IMR-90 (cell line): ENCODE data around the gene FTSJ3. TPM values are rescaled to one million over a fixed set of nuclear protein-coding genes. Genes with fewer than 3 reads are reported as not detected.
"Not testable (repeated sequence)": the region's sequence is repeated elsewhere in the genome, so short reads cannot be mapped to it uniquely, and the experiment has no call there.

ENCODE experiments used
- ATAC-seq: fragments of 200-7000 bp; cut with Tn5 transposase; 2 replicates; pipeline ENCODE4 v1.9.1; 2020; ENCODE audit warnings: low read depth, mild to moderate bottlenecking, moderate library complexity
- BruUV-seq: library from RNA; stranded (reverse); fragments of 400-500 nt; replicated peaks from 2 replicates; lab custom pipeline; 2021; lab: Mats Ljungman, UMichigan
- CTCF ChIA-PET: fragments of 300-600 bp; formaldehyde crosslinking; extraction: SDS; loops from one replicate; lab custom pipeline; 2021; ENCODE audit warnings: antibody characterized with exemption; lab: Yijun Ruan, JAX
- POLR2A ChIA-PET: fragments of 300-600 bp; sonication (Branson Sonifier 250); formaldehyde crosslinking; loops from one replicate; lab custom pipeline; 2022; ENCODE audit warnings: antibody characterized with exemption; ENCODE audit not compliant: unreplicated experiment; lab: Charles Lee
- DNase-seq: peaks from one replicate; pipeline ENCODE4 v3.0.0; 2013
- H2AFZ ChIP-seq: replicated peaks from 2 replicates; pipeline ENCODE3; 2013; ENCODE audit warnings: low read length, mild to moderate bottlenecking; ENCODE audit not compliant: poor library complexity
- H2AK5ac ChIP-seq: 2 replicates; pipeline ENCODE4 v1.6.1; 2013; ENCODE audit warnings: low read depth, low read length, inconsistent platforms
- H2AK9ac ChIP-seq: replicated peaks from 2 replicates; pipeline ENCODE3; 2013; ENCODE audit warnings: mild to moderate bottlenecking, low read depth, low read length, moderate library complexity; ENCODE audit not compliant: poor library complexity
- H2BK120ac ChIP-seq: 2 replicates; pipeline ENCODE4 v1.6.1; 2013; ENCODE audit warnings: low read depth, low read length, inconsistent platforms
- H2BK15ac ChIP-seq: 3 replicates; pipeline ENCODE4 v1.6.1; 2013; ENCODE audit warnings: low read depth, low read length, inconsistent platforms
- H2BK20ac ChIP-seq: 2 replicates; pipeline ENCODE4 v1.6.1; 2013; ENCODE audit warnings: low read depth, mild to moderate bottlenecking, inconsistent platforms, low read length, moderate library complexity
- H2BK5ac ChIP-seq: 2 replicates; pipeline ENCODE4 v1.6.1; 2013; ENCODE audit warnings: mild to moderate bottlenecking, low read depth, low read length, inconsistent platforms; ENCODE audit not compliant: poor library complexity, severe bottlenecking
- H3K14ac ChIP-seq: replicated peaks from 2 replicates; pipeline ENCODE4 v1.6.1; 2013; ENCODE audit warnings: low read depth, low read length, inconsistent platforms
- H3K18ac ChIP-seq: 2 replicates; pipeline ENCODE4 v1.6.1; 2013; ENCODE audit warnings: low read depth, low read length, control low read depth
- H3K23ac ChIP-seq: 2 replicates; pipeline ENCODE4 v1.6.1; 2013; ENCODE audit warnings: low read depth, low read length, inconsistent platforms
- H3K27ac ChIP-seq: 2 replicates; pipeline ENCODE4 v1.5.1; 2013; ENCODE audit warnings: mild to moderate bottlenecking, control low read depth, low read length; ENCODE audit not compliant: insufficient read depth
- H3K27me3 ChIP-seq: 2 replicates; pipeline ENCODE4 v1.6.1; 2013; ENCODE audit warnings: low read length; ENCODE audit not compliant: control insufficient read depth, insufficient read depth
- H3K36me3 ChIP-seq: 2 replicates; pipeline ENCODE4 v1.6.1; 2013; ENCODE audit warnings: low read length, mixed read lengths; ENCODE audit not compliant: control insufficient read depth, insufficient read depth
- H3K4ac ChIP-seq: 2 replicates; pipeline ENCODE4 v1.6.1; 2013; ENCODE audit warnings: low read depth, low read length, inconsistent platforms
- H3K4me1 ChIP-seq: 2 replicates; pipeline ENCODE4 v1.6.1; 2013; ENCODE audit warnings: low read length, mixed read lengths; ENCODE audit not compliant: control insufficient read depth, insufficient read depth
- H3K4me2 ChIP-seq: 2 replicates; pipeline ENCODE4 v1.6.1; 2013; ENCODE audit warnings: low read depth, mild to moderate bottlenecking, control low read depth, low read length, moderate library complexity
- H3K4me3 ChIP-seq: 2 replicates; pipeline ENCODE4 v1.5.1; 2013; ENCODE audit warnings: low read depth, mild to moderate bottlenecking, control low read depth, low read length, moderate library complexity; ENCODE audit not compliant: insufficient read depth
- H3K56ac ChIP-seq: 2 replicates; pipeline ENCODE4 v1.6.1; 2013; ENCODE audit warnings: low read length, inconsistent platforms; ENCODE audit not compliant: insufficient read depth; ENCODE audit errors: extremely low read depth
- H3K79me1 ChIP-seq, 2 experiments: 2 replicates each; pipeline ENCODE4 v1.6.1; 2013; ENCODE audit warnings: low read length in 2 of 2, inconsistent platforms in 1 of 2, low read depth in 1 of 2
- H3K9ac ChIP-seq: 2 replicates; pipeline ENCODE4 v1.6.1; 2013; ENCODE audit warnings: low read depth, low read length, control low read depth
- H3K9me1 ChIP-seq: 2 replicates; pipeline ENCODE4 v1.6.1; 2013; ENCODE audit warnings: low read length, inconsistent platforms; ENCODE audit not compliant: insufficient read depth
- H3K9me3 ChIP-seq: 2 replicates; pipeline ENCODE4 v1.6.1; 2013; ENCODE audit warnings: low read length; ENCODE audit not compliant: control insufficient read depth, insufficient read depth
- H4K20me1 ChIP-seq: 2 replicates; pipeline ENCODE4 v1.6.1; 2013; ENCODE audit warnings: low read length, inconsistent platforms; ENCODE audit not compliant: insufficient read depth
- H4K5ac ChIP-seq: 2 replicates; pipeline ENCODE4 v1.6.1; 2013; ENCODE audit warnings: mild to moderate bottlenecking, low read depth, low read length, control low read depth
- H4K8ac ChIP-seq, 2 experiments: 2 replicates each; pipeline ENCODE4 v1.6.1; 2013; ENCODE audit warnings: low read depth in 2 of 2, low read length in 2 of 2, control low read depth in 1 of 2, inconsistent platforms in 1 of 2
- H4K91ac ChIP-seq: 2 replicates; pipeline ENCODE4 v1.6.1; 2013; ENCODE audit warnings: low read depth, low read length, inconsistent platforms; ENCODE audit not compliant: insufficient read depth
- WGBS, 2 experiments: methylation state at CpG; one replicate each; pipeline versions ENCODE4 v1.1.5 to v1.1.7; 2013; ENCODE audit warnings: missing lambda C conversion rate in 2 of 2; ENCODE audit not compliant: insufficient read length in 1 of 2; ENCODE audit errors: extremely low coverage in 2 of 2; 5-methylcytosine and 5-hydroxymethylcytosine counted together
- dilution Hi-C: fragments of 300-500 bp; cut with HindIII; formaldehyde crosslinking; loops from one replicate; pipeline ENCODE4 v1.14.3; 2018; ENCODE audit warnings: low sequenced_read_pairs; ENCODE audit not compliant: unreplicated experiment
- in situ Hi-C: fragments of 300-500 bp; cut with MboI; formaldehyde crosslinking; loops from 3 replicates; pipeline ENCODE4 v1.14.3; 2019; ENCODE audit warnings: low sequenced_read_pairs, inconsistent platforms, mixed read lengths
- intact Hi-C: fragments of 100-400 bp; cut with micrococcal nuclease; formaldehyde crosslinking; loops from 2 replicates; pipeline ENCODE4 v1.10.0; 2022
- polyA plus RNA-seq, 3 experiments: library from polyadenylated mRNA; depleted of rRNA; stranded (reverse); fragments of >200 nt; gene quantifications; 2 replicates each; pipeline ENCODE4 v1.2.3, GENCODE V29; 2012; ENCODE audit warnings: low replicate concordance in 1 of 3
- total RNA-seq: library from RNA; depleted of rRNA; stranded (reverse); fragments of >200 nt; gene quantifications from 2 replicates; pipeline ENCODE4 v1.2.3, GENCODE V29; 2012

FTSJ3 gene
- total and polyA plus RNA-seq, 2 of the 4 experiments (the other 2 are of a cell fraction), result 51.3 to 68.1 TPM

DNA sequence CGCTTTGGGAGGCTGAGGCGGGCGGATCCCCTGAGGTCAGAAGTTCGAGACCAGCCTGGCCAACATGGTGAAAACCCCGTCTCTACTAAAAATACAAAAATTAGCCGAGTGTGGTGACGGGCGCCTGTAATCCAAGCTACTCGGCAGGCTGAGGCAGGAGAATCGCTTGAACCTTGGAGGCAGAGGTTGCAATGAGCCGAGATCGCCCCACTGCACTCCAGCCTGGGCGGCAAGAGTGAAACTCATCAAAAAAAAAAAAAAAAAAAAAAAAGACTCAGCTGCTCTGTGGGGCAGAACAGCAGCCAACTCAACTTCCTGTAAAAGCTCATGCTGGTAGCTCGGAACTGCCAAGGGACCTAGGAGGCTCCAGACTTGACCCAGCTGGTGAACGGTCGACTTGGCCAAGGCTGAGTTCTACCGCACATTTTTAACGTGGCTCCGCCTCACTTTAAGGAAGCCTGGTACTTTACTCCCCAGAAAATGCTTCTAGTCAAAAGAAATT is 16.0 kb upstream of the FTSJ3 start:
- POLR2A ChIA-PET, result interaction anchor here (0.6 kb wide), 4 partner anchors 16 to 609 kb away, joined by 3 to 8 read pairs (median 6); no protein-coding TSS in a partner anchor
- peak overlapping the region; percentile 17; the same call in 1 of the 2 replicates for H3K9ac ChIP-seq

More for the DNA sequence above, 16.0 kb upstream of the FTSJ3 start:
- in situ Hi-C loops, H3K27me3 ChIP-seq, intact Hi-C loops, ATAC-seq, H3K36me3 ChIP-seq, dilution Hi-C loops, BruUV-seq, H2BK20ac ChIP-seq, H3K9me3 ChIP-seq, H3K18ac ChIP-seq: not testable (repeated sequence)
- Histone ChIP-seq H2AK9ac (peak overlapping the region; percentile 91), H2AFZ (peak overlapping the region; percentile 96), H3K23ac (peak overlapping the region; percentile 82), H2AK5ac (peak overlapping the region; percentile 29; the same call in 1 of the 2 replicates), H4K20me1 (peaks cover 22% of the 10 kb centered on the region), H4K5ac (peak overlapping the region; percentile 89), H3K4me1 (peaks cover 20% of the 10 kb centered on the region), H2BK120ac (peak overlapping the region; percentile 68; the same call in 1 of the 2 replicates), H3K4ac (peak overlapping the region; percentile 96), H3K27ac (peak overlapping the region; percentile 55), H4K8ac (peak overlapping the region; percentile 97 to 100), H2BK15ac (peak overlapping the region; percentile 84; the same call in 1 of the 3 replicates), H2BK5ac (peak overlapping the region; percentile 15), H3K56ac (peak overlapping the region; percentile 86; the same call in 1 of the 2 replicates), H3K14ac (peak overlapping the region; percentile 92), H3K4me3 (peak overlapping the region; percentile 43), H4K91ac (peak overlapping the region; percentile 91), H3K9me1 (peaks cover 12% of the 10 kb centered on the region), H3K79me1 (peaks cover 6 to 36% of the 10 kb centered on the region in 2 experiments; a peak in 3 of 4 replicates), H3K4me2 (peak overlapping the region; percentile 75)
- WGBS, 2 experiments, result 0% methylated on average over 5 of the region's 19 CpGs; no CpG with 5 or more reads in 1 of the 2 experiments
- DNase-seq, result peak; percentile 70
- CTCF ChIA-PET, result interaction anchor here (2.2 kb wide), 1 partner anchor 22 kb away, joined by 7 read pairs; no protein-coding TSS in a partner anchor
